22Rv1 (cell line): ENCODE measurements around the gene HDAC10.

Source experiments
- ZFX ChIP-seq: fragments of 450-650 bp; IDR thresholded peaks from 2 replicates; pipeline ENCODE4 v1.6.1; 2017; ENCODE audit warnings: antibody characterized with exemption, borderline replicate concordance
- TF ChIP-seq, protein P1 (sequence below): fragments of 450-650 bp; IDR thresholded peaks from 2 replicates; pipeline ENCODE4 v1.5.1; 2017; ENCODE audit warnings: mild to moderate bottlenecking

DNA sequence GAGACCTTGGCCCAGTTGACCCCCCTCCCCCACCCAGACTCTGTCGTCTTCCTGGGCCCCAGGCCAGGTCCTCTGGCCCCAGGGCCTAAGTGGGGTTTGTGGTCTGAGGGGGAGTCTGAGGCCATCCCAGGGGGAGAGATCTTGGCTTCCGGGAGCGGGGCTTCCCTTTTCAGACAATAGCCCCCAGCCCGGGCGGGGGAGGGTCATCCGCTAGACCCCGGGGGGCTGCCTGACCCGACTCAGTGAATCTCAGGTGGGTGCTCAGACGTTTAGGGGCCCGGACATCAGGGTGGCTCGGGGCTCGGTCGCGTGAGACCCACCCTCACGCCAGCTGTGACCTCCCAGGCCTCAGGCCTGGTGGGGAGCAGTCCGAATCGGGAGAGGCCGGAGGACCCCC lies 18.5 kb upstream of the HDAC10 start:
- TF ChIP-seq, protein P1, sequence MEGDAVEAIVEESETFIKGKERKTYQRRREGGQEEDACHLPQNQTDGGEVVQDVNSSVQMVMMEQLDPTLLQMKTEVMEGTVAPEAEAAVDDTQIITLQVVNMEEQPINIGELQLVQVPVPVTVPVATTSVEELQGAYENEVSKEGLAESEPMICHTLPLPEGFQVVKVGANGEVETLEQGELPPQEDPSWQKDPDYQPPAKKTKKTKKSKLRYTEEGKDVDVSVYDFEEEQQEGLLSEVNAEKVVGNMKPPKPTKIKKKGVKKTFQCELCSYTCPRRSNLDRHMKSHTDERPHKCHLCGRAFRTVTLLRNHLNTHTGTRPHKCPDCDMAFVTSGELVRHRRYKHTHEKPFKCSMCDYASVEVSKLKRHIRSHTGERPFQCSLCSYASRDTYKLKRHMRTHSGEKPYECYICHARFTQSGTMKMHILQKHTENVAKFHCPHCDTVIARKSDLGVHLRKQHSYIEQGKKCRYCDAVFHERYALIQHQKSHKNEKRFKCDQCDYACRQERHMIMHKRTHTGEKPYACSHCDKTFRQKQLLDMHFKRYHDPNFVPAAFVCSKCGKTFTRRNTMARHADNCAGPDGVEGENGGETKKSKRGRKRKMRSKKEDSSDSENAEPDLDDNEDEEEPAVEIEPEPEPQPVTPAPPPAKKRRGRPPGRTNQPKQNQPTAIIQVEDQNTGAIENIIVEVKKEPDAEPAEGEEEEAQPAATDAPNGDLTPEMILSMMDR, result no peak
- no peak for TF ChIP-seq ZFX
